GM21528 (cell line): ENCODE measurements around the gene DIO1.
"Not testable (repeated sequence)": the region's sequence is repeated elsewhere in the genome, so short reads cannot be mapped to it uniquely, and the experiment has no call there.

ENCODE experiments used
- ATAC-seq: cut with Tn5 transposase; IDR thresholded peaks from one replicate; pipeline ENCODE4 v1.9.1; 2021; ENCODE audit warnings: mild to moderate bottlenecking, moderate library complexity; ENCODE audit not compliant: unreplicated experiment, low FRiP score

DIO1 gene

GRCh38 chr1:53893999-53894636, at the start of gene DIO1:
DIO1 (plus strand) TSS chr1:53894187; CDS start chr1:53894211, 24 bp downstream.
- ATAC-seq = no peak

GRCh38 chr1:53847980-53848379, 46.0 kb upstream of the DIO1 start:
- no peak for ATAC-seq

- no peak for ATAC-seq
Measured at GRCh38 chr1:53850082-53850673, 43.8 kb upstream of the DIO1 start.

GRCh38 chr1:53851571-53852285, 42.3 kb upstream of the DIO1 start:
- no peak for ATAC-seq

GRCh38 chr1:53860967-53861411, 33.0 kb upstream of the DIO1 start:
- ATAC-seq = no peak

GRCh38 chr1:53862507-53862906, 31.5 kb upstream of the DIO1 start:
- no peak for ATAC-seq

GRCh38 chr1:53868565-53868964, 25.4 kb upstream of the DIO1 start:
- no peak for ATAC-seq

GRCh38 chr1:53869454-53870117, 24.4 kb upstream of the DIO1 start:
- ATAC-seq = no peak

GRCh38 chr1:53871221-53871620, 22.8 kb upstream of the DIO1 start:
- ATAC-seq = no peak

GRCh38 chr1:53871773-53872484, 22.1 kb upstream of the DIO1 start:
- ATAC-seq = no peak

GRCh38 chr1:53875150-53875549, 18.8 kb upstream of the DIO1 start:
- not testable (repeated sequence) for ATAC-seq

- ATAC-seq = no peak
Measured at GRCh38 chr1:53878492-53879105, 15.4 kb upstream of the DIO1 start.

GRCh38 chr1:53881853-53882252, 12.1 kb upstream of the DIO1 start:
- ATAC-seq = not testable (repeated sequence)

GRCh38 chr1:53883600-53883999, 10.4 kb upstream of the DIO1 start:
- not testable (repeated sequence) for ATAC-seq

GRCh38 chr1:53888681-53889080, 5.3 kb upstream of the DIO1 start:
- ATAC-seq = no peak

GRCh38 chr1:53889304-53890298, 4.4 kb upstream of the DIO1 start, which contains the start of gene YIPF1:
YIPF1 (minus strand) TSS chr1:53889797; CDS start chr1:53888937, 860 bp downstream.
- ATAC-seq = peak; percentile 91

- no peak for ATAC-seq
Measured at GRCh38 chr1:53890522-53890941, 3.5 kb upstream of the DIO1 start.

GRCh38 chr1:53891018-53891417, 3.0 kb upstream of the DIO1 start:
- no peak for ATAC-seq

- no peak for ATAC-seq
Measured at GRCh38 chr1:53891678-53892077, 2.3 kb upstream of the DIO1 start.
